HG03039 (cell line): ENCODE results near the gene ALKBH8.

Experiments used
- ATAC-seq: cut with Tn5 transposase; IDR thresholded peaks from one replicate; pipeline ENCODE4 v1.9.1; 2021; ENCODE audit warnings: mild to moderate bottlenecking, moderate library complexity; ENCODE audit not compliant: unreplicated experiment

The ALKBH8 gene, protein sequence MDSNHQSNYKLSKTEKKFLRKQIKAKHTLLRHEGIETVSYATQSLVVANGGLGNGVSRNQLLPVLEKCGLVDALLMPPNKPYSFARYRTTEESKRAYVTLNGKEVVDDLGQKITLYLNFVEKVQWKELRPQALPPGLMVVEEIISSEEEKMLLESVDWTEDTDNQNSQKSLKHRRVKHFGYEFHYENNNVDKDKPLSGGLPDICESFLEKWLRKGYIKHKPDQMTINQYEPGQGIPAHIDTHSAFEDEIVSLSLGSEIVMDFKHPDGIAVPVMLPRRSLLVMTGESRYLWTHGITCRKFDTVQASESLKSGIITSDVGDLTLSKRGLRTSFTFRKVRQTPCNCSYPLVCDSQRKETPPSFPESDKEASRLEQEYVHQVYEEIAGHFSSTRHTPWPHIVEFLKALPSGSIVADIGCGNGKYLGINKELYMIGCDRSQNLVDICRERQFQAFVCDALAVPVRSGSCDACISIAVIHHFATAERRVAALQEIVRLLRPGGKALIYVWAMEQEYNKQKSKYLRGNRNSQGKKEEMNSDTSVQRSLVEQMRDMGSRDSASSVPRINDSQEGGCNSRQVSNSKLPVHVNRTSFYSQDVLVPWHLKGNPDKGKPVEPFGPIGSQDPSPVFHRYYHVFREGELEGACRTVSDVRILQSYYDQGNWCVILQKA

DNA sequence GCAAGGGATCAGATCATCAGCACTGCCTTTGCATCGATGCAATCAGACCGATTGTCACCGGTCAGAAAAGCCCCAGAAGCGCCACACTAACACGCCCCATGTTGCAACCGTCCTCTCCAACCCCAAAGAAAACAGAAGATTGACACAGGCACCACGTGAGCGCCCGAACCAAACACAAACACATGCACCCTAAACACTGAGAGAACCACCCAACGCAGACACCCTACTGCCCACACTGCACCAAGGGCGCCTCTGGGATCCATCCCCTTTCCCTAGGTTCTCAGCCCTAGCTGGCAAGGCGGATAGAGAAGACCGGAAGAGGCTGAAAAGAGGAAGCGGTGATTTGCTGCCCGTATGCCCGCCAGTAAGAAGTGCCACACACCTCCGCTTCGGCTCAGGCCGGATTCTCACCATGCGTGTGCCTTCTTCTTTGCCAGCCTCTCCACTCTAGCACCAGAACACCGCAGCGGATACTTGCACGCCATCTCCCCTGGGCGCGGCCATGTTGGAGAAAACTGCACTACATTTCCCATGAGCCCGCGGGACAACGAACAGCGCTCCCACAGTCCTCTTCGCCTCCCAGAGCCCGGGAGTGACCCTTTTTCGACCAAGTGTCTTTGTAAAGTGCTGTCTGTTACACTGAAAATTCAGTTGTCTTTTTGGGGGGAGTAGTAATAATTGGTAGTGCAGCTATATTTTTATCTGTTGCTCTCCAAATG lies at the start of gene ALKBH8:
Gene ALKBH8 (minus strand): TSS at position 517 of the 719 bp plus-strand sequence. CDS start 4,842 bp downstream, outside the sequence.
- ATAC-seq: peak; percentile 68

DNA sequence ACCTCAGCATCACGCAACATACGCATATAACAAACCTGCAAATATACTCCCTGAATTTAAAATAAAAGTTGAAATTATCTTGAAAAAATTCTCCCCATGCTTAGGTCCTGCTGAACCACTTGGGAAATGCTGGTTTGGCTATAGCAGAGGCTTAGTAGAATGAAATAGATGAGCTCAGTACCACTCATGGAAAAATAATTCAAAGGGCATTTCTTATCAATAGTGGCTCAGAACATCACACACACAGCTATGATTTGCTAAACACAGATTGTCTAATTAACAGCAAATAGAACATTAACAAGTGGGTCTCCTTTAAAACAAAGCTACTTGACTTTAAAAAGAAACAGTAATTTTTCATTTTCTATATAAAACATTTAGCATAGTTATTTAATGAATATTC lies 46.9 kb upstream of the ALKBH8 start:
- no peak for ATAC-seq

DNA sequence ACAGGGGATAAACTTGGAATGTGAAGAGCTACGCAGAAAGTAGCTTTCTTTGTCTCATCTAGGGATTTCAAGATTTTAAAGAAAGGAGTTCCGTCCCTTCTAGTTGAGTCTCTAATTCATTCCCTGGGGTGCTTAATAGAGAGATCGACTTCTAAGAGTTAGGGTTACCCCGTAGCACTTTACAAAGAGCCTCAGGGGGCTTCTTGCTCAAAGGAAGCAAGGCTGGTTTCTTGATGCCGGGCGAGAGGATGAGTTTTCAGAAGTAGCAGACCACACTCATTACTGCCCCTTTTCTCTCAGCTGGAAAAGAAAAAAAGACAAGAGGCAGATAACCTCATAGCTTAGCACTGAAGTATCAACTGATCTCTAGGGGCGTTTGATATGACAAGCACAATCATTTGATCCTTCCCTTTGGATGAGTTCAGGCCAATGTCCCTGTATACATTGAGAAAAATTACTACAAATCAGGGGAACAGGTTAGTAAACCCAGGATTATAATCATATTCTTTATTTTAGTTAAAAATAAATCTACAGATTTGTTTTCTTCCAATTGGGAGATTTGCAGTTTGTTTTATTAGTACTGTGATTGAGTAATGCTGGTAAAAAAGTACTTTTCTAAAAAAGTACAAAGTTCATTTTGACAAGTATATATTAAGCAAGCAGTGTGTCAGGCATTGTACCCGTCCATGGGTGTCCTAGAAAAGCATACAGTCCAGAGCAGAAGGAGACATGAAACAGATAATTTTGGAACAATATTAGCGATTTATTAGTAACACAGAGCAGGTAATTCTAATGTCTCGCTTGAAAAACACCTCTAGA lies 44.1 kb upstream of the ALKBH8 start:
- no peak for ATAC-seq

DNA sequence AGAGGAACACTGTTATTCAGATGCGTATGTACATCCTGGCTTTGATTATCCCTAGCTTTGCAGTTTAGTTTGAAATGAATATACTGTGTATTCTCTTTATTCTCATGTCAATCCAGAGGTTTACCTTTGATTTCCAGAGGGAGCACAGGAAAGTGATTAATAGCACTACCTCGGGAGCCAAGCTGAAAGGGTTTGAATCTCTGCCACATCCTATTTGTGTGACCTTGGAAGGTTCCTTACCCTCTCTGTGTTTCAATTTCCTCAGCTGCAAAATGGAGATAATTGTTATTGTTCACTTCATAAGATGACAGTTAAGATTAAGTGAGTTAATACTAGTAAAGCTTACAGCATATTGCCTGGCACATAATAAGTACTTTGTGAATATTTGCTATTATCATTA lies 43.3 kb upstream of the ALKBH8 start:
- ATAC-seq: no peak

DNA sequence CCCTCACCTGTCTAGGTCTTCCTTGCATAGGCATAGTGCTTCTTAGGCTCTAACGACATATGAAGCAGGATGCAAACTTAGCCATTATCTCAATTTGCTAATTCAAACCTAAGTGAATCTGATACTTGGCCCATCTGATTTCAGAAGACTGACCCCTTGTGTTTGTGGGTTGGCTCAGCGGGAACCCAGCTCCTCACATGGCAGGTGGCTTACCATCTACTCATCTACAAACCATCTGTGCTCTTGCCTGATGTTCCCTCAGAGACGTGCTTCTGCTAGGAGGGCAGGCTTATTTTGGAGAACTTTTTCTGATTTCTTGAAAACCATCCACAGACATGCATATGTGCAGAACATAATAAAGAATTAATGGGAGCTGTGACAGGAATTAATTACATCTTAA lies 40.6 kb upstream of the ALKBH8 start:
- no peak for ATAC-seq

DNA sequence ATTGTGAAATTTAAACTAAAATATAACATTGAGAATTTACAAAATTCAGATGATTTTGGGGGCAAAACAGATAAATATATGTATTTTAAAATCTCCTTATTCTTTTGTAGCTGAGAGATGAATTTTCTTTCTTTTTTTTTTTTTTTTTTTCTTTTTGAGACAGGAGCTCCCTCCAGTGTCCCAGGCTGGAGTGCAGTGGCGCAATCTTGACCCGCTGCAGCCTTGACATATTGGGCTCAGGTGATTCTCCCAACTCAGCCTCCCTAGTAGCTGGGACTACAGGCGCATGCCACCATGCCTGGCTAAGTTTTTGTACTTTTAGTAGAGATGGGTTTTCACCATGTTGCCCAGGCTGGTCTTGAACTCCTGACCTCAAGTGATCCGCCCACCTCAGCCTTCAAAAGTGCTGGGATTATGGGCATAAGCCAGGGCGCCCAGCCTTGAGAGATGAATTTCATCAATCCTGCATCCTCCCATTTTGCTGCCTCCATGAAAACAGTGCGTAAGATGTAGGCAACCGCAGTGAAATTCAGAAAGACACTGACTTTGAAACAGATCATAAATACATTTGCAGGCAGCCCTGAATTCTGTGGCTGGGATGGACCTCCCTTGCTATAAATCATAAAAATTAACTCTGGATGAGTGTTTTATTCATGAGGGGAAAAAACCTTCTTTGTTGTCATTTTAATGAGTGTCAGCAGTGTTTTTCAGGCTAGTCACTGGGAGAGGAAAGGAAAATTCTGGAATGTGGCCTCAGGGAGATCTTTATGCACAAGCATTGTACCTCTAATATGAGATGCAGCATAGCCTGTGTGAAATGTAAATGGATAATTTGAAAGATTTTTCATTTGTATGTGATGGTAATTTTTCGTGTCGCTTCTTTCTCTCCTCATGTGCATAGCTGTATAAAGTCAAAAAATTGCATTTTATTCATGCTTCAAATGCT lies 39.8 kb upstream of the ALKBH8 start:
- no peak for ATAC-seq

DNA sequence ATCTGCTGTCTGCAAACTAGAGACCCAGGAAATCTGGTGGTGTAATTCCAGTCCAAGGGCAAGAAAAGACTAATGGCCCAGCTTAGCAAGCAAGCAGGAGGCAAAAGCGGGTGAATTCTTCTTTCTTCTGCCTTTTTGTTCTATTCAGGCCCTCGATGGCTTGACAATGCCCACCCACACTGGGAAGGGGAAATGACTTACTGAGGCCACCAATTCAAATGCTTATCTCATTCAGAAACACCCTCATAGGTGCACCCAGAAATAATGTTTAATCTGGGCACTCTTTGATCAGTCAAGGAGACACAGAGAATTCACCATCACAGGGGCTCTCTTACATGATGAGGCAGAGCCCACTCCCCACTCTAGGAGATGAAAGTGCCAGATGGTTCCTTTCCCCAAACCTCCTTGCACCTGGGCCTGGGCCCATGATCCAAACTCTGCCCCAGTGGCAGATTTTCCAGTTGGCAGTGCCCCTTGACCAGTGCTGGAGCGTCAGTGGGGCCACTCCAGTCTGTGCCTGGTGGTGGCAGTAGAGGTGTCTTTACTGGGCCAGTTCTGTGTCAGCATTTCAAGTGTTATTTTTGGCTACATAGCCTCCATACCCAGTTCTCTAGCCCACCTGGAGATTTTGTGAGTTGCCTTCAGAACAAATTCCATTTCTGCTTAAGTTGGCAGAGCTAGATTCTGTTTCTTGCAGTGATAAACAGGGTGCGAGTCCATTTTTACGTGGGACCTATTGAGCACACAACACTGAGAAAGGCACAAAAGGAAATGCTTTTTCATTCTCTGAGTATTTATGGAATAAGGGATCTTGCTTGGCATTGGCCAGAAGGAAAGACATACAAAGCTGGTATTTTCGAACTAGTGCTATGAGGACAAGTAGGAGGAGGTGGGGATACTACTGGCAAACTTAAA lies 32.9 kb upstream of the ALKBH8 start:
- no peak for ATAC-seq

DNA sequence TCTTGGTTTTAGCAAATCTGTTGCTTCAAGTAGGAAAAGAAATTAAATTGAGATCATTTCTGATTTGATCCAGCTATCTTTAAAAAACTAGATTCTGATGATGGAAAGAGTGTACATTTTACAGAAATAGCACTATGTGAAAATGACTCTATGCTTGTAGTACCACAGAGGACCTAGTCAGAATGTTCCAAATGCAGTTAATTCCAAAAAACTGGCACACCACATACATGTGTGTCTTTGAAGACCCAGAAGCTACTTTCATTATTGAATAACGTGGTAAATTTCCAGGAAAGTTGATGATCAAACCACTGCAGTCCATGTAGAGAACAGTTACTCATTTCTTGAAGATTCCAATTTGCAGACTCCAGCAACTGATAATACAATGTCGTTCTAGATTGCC lies 29.2 kb upstream of the ALKBH8 start:
- ATAC-seq: no peak

DNA sequence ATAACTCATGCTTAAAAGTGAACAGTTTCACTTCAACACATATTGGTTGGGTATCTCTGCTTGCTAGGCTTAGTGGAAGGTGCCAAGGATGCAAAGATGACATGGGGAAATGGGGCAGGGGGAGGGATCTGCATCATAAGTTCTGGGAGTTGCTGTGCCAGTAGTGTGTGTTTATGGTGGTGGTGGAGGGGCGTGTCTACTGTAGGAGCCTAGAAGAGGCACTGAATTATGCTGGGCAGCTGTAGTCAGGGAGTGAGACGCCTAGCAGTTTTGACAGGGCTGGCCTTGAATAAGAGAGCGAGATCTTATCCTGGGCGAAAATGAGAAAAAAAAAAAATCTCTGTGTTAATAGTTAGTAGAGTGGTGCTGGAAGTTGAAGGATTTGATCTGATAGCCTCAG lies 28.4 kb upstream of the ALKBH8 start:
- ATAC-seq: no peak

DNA sequence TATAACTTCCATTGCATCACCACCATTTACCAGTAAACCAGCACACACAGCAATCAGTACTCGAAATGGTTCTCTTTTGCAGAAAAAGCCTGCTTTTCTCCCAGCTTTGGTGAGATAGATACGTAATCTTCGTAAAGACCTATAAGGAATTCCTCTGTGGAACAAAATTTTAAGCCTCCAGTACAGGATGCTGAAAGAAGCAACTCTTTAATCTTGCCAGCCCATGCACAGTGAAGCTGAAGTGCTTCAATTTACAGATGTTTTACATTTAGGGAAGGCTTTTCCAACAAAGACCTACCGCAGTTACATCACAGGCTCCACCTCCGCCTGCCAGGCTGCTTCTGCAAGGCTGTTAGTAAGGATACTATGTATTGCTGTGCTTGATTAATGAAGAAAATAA lies 27.3 kb upstream of the ALKBH8 start:
- no peak for ATAC-seq

DNA sequence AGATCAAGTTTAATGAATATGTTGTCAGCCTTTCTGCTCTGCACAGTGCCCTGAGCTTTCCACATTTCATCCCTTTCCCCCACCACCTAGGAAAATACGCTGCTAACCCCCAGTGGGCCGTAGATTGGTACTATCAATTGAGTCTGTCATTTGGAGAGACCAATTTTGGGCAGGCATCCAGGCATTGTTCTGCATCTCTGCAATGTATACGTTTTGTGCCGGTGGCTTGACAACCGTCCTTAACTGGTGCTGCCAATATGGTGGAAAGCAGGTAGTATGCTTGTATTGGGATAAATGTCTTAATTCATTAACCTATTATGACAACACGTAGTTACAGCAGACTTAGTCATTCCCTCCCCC lies 26.7 kb upstream of the ALKBH8 start:
- no peak for ATAC-seq

DNA sequence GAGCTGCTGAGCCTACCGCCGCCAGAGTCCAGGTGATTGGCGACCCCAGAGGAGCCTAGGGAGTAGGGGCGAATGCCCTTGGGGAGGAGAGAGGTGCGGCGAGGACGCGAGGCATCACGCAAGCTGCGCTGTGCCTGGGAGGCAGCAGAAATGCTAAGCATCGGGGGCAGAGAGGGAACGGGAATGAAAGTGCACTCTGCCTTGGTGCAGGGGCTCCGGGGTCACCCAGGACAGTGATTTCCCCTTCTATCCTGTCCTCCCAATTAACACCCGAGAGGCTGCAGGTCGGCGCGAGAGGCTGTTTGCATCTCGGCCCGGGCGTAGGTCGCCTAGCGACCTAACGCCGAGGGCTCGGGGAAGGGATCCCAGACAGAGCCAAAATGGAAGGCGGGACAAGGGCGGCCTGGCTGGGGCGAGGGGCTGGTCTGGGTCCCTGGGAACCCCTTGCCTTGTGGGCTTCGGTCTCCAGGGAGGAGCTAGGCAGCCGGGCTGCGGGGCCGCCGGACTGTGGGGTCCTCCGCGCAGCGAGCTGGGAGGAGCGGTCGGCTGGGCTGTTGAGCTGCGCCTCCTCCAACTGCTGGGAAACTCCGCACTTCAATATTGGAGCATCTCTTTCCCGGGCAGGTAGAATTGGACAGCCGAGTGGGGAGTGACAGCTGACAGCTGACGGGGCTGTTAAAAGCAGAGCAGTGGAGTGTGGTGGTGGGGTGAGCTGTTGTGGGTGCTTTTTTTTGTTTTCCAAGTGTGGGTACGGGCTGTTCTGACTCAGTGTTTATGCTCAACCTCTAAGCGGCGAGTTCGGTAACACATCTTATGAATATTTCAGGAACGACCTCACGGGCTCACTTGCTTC lies 26.1 kb upstream of the ALKBH8 start:
- ATAC-seq: peak; percentile 21

DNA sequence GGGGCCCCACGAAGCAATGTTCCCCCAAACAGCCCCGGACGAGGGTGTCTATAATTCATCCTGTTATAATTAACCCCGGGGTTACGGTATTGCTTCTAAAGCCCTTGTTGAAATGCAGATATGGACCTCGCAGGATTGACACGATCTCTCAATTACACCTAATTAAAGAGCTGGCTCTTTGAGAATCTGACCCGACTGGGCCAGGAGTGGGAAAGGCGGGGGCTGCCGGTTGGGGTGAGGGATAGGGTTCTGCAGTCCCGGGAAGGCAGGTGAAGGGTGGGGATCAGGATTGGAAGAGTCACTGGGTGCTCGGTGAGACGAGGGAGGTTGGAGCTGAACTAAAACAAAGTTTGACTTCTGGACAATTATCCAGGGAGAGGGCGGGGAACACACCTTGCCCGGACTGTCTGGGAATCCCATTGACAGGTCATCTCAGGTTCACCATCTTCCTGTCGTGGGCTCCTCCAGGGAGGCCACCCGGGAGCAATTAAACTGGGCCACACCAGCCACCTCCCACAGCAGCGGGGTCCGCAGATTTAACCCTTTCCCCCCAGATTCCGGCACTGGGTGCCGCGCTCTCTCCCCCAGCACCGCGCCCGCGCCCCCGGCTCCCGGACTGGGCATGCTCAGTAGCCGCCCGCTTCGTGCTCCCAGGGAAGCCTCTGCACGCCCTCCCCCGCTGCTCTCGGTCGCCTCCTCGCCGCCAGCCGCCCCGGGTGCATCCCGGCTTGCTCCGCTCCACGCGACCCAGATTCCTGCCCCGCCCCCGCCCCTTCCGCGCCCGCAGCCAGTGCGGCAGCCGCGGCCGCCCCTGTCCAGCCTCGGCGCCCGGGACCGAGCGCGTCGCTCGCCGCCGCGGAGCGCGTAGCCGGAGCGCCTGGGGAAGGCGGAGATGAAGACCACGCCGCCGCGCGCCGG lies 25.2 kb upstream of the ALKBH8 start, which contains the start of gene ELMOD1:
Gene ELMOD1 (plus strand): TSS at position 688 of the 918 bp plus-strand sequence. CDS start 27,043 bp downstream, outside the sequence.
- peak; percentile 59 for ATAC-seq

DNA sequence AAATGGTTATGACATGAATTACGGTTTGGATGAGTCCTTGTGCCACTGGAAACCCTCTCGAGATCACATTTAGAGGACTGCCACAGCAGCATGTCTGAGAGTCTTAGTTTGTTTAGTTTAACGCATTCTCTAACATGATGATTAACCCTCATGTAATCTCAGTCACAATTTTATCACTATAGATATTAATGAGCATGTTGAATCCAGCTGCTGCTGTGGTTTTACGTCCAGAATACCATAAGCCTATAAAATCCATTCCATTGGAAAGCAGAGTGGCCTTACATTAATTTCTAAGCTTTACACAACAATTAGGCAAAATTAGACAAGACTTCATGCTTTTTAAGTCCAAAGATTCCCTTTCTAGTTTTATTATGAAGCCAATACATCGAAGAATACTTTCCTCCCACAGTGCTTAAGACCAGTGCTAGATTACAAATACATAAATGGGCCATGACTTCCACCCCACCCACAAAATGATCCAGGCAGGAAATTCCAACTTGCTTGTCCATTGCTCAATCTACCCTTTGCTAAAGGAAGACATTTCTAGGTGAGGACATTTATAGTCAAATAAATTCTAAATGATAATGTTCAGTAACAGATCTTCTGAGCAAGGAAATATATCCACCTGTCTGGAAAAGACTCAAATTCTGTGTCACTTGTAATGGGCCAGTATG lies 21.9 kb upstream of the ALKBH8 start:
- ATAC-seq: no peak

DNA sequence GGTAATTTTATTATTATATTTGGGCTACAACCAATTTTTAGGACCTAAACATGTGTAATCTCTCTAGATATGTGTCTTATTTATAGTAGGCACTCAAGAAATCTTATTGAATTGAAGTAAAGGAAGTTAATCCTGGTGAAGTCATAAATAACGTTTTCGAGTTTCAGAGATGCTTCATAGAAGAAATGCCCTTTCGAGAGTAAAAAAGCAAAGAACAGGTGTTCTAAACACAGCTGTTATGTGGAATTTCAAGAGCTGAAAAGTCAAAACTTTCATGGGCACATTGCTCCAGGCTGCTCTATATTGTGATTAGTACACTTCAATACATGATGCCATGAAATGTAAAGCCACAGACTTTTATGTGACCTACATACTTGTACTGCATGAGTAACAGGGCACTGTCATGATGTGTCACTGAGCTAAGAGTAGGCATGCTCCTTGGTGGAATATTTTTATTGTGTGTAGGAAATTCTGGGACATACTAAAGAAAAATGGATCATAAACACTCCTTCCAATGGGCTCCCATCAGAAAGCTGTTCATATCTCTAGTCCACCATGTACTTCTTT lies 18.2 kb upstream of the ALKBH8 start:
- no peak for ATAC-seq

DNA sequence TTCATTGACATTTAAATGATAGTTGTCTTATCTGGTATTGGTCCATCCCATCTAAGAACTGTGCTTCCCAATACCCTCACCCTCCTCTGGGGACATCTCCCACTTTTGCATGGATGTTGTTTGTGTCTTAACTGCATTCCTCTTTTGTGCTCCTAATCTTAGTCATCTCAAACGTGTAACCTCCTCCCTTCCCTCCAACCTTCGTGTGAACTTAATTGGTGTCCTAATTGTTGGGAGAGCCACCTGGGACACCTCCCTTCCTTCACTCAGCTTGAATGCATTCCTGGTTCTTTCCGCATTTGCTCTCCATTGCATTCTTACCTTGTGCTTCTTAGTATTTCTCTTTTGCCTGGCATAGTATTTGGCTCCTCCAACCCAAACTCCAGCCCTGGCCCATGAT lies 15.6 kb upstream of the ALKBH8 start:
- ATAC-seq: no peak
